ENCODE measurements around the gene CNGB1. TPM values are rescaled to one million over a fixed set of nuclear protein-coding genes. Genes with fewer than 3 reads are reported as not detected.

The CNGB1 gene
- total and polyA plus RNA-seq, 2 of the 13 experiments (the other 11 are each of a cell fraction or from before 2014, with no cell fraction given): 0.02 to 0.15 TPM

- TF ChIP-seq MXI1 (IDR thresholded peaks at IDR 0.05; ENCODE audit: borderline replicate concordance, low read depth, low read length) (peak; percentile 87; the same call in 2 of the 3 replicates), ZMYM3 (CRISPR knock-in tag; IDR thresholded peaks at IDR 0.05) (no peak; the same call in 1 of the 2 replicates), ZFYVE20 (CRISPR knock-in tag; IDR thresholded peaks at IDR 0.05; ENCODE audit: borderline replicate concordance, low read depth) (peak; percentile 73; the same call in 1 of the 2 replicates), U2AF2 (IDR thresholded peaks at IDR 0.05; ENCODE audit: low read depth, low read length) (no peak), ZNF646 (CRISPR knock-in tag; IDR thresholded peaks at IDR 0.05) (0 out of 2 replicates have a peak, but pooled peaks have one; percentile 17), ZFP90 (CRISPR knock-in tag; IDR thresholded peaks at IDR 0.05; ENCODE audit: borderline replicate concordance) (peak; percentile 80; the same call in 1 of the 2 replicates), FOSL2 (CRISPR knock-in tag; IDR thresholded peaks at IDR 0.05) (peak; percentile 29), ZSCAN30 (CRISPR knock-in tag; IDR thresholded peaks at IDR 0.05) (no peak), ATF7 (IDR thresholded peaks at IDR 0.05) (no peak), ATF7 (CRISPR knock-in tag; IDR thresholded peaks at IDR 0.05) (peak; percentile 53; the same call in 1 of the 2 replicates), GTF2F1 (IDR thresholded peaks at IDR 0.05; ENCODE audit: low read length) (no peak), ZNF260 (CRISPR knock-in tag; IDR thresholded peaks at IDR 0.05; ENCODE audit: borderline replicate concordance, low read depth) (0 out of 2 replicates have a peak, but pooled peaks have one; percentile 0), SIX4 (CRISPR knock-in tag; IDR thresholded peaks at IDR 0.05) (no peak), ZNF230 (CRISPR knock-in tag; IDR thresholded peaks at IDR 0.05) (0 out of 2 replicates have a peak, but pooled peaks have one; percentile 49), LCORL (IDR thresholded peaks at IDR 0.05) (no peak), LCORL (CRISPR knock-in tag; IDR thresholded peaks at IDR 0.05) (no peak), BRF2 (CRISPR knock-in tag; IDR thresholded peaks at IDR 0.05) (peak; percentile 58; the same call in 1 of the 2 replicates)
- TF ChIP-seq, protein P1, sequence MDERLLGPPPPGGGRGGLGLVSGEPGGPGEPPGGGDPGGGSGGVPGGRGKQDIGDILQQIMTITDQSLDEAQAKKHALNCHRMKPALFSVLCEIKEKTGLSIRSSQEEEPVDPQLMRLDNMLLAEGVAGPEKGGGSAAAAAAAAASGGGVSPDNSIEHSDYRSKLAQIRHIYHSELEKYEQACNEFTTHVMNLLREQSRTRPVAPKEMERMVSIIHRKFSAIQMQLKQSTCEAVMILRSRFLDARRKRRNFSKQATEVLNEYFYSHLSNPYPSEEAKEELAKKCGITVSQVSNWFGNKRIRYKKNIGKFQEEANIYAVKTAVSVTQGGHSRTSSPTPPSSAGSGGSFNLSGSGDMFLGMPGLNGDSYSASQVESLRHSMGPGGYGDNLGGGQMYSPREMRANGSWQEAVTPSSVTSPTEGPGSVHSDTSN (CRISPR knock-in tag; IDR thresholded peaks at IDR 0.05): no peak
- TF ChIP-seq, protein P2, sequence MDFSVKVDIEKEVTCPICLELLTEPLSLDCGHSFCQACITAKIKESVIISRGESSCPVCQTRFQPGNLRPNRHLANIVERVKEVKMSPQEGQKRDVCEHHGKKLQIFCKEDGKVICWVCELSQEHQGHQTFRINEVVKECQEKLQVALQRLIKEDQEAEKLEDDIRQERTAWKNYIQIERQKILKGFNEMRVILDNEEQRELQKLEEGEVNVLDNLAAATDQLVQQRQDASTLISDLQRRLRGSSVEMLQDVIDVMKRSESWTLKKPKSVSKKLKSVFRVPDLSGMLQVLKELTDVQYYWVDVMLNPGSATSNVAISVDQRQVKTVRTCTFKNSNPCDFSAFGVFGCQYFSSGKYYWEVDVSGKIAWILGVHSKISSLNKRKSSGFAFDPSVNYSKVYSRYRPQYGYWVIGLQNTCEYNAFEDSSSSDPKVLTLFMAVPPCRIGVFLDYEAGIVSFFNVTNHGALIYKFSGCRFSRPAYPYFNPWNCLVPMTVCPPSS (IDR thresholded peaks at IDR 0.05): no peak
Observed at GRCh38 chr16:58000706-58001676, 30.1 kb upstream of the CNGB1 start, which contains the start of gene USB1 (continued).

Data from HepG2 (cell line).